Mesenchymal stem cell (in vitro differentiated cells and primary cell): ENCODE data around the gene HNRNPM.

ENCODE experiments used
- DNase-seq: peaks from one replicate; pipeline ENCODE4 v3.0.0-alpha.2; 2013
- H2AFZ ChIP-seq: one replicate; pipeline ENCODE4 v1.6.1; 2013; ENCODE audit warnings: low read depth, mild to moderate bottlenecking, control low read depth, inconsistent platforms, low read length, moderate library complexity
- H2AK5ac ChIP-seq: 2 replicates; pipeline ENCODE4 v1.6.1; 2013; ENCODE audit warnings: low read length, moderate library complexity, mild to moderate bottlenecking, inconsistent platforms; ENCODE audit not compliant: severe bottlenecking
- H2BK120ac ChIP-seq: one replicate; pipeline ENCODE4 v1.6.1; 2013; ENCODE audit warnings: low read depth, mild to moderate bottlenecking, inconsistent platforms, low read length, moderate library complexity
- H2BK12ac ChIP-seq, 2 experiments: one replicate each; pipeline ENCODE4 v1.6.1; 2013; ENCODE audit warnings: inconsistent platforms in 2 of 2, low read length in 2 of 2, mild to moderate bottlenecking in 2 of 2, moderate library complexity in 2 of 2, control low read depth in 1 of 2
- H2BK15ac ChIP-seq: one replicate; pipeline ENCODE4 v1.6.1; 2013; ENCODE audit warnings: mild to moderate bottlenecking, low read depth, inconsistent platforms; ENCODE audit not compliant: poor library complexity, severe bottlenecking
- H2BK5ac ChIP-seq: 2 replicates; pipeline ENCODE4 v1.6.1; 2013; ENCODE audit warnings: low read depth, mild to moderate bottlenecking, low read length, control low read depth, inconsistent platforms; ENCODE audit not compliant: poor library complexity, severe bottlenecking
- H3K14ac ChIP-seq, 2 experiments: one replicate each; pipeline ENCODE4 v1.6.1; 2013; ENCODE audit warnings: inconsistent platforms in 2 of 2, low read length in 2 of 2, control low read depth in 1 of 2, mild to moderate bottlenecking in 1 of 2, moderate library complexity in 1 of 2
- H3K18ac ChIP-seq, 2 experiments: one replicate each; pipeline ENCODE4 v1.6.1; 2013; ENCODE audit warnings: inconsistent platforms in 2 of 2, low read length in 2 of 2, control low read depth in 1 of 2, low read depth in 1 of 2, mild to moderate bottlenecking in 1 of 2
- H3K23ac ChIP-seq, 2 experiments: one replicate each; pipeline ENCODE4 v1.6.1; 2013; ENCODE audit warnings: inconsistent platforms in 2 of 2, low read length in 2 of 2, mild to moderate bottlenecking in 2 of 2, moderate library complexity in 2 of 2, control low read depth in 1 of 2
- H3K27ac ChIP-seq: 2 replicates; pipeline ENCODE4 v1.5.1; 2013; ENCODE audit warnings: mild to moderate bottlenecking, moderate library complexity, low read length, control low read depth, inconsistent platforms; ENCODE audit not compliant: poor library complexity, severe bottlenecking
- H3K27me3 ChIP-seq, 2 experiments: 2 replicates each; pipeline versions ENCODE4 v1.6.1 to v1.7.0; 2013; ENCODE audit warnings: low read length in 2 of 2, mild to moderate bottlenecking in 2 of 2, moderate library complexity in 2 of 2, control low read depth in 1 of 2, inconsistent platforms in 1 of 2; ENCODE audit not compliant: control insufficient read depth in 1 of 2, insufficient read depth in 1 of 2
- H3K36me3 ChIP-seq, 2 experiments: 2 replicates each; pipeline versions ENCODE4 v1.6.1 to v1.7.0; 2013; ENCODE audit warnings: low read length in 2 of 2, control low read depth in 1 of 2, inconsistent platforms in 1 of 2, low read depth in 1 of 2, mild to moderate bottlenecking in 1 of 2; ENCODE audit not compliant: insufficient read depth in 2 of 2, control insufficient read depth in 1 of 2
- H3K4ac ChIP-seq, 2 experiments: one replicate each; pipeline ENCODE4 v1.6.1; 2013; ENCODE audit warnings: inconsistent platforms in 2 of 2, low read length in 2 of 2, mild to moderate bottlenecking in 2 of 2, moderate library complexity in 2 of 2, control low read depth in 1 of 2, low read depth in 1 of 2
- H3K4me1 ChIP-seq: 2 replicates; pipeline ENCODE4 v1.6.1; 2013; ENCODE audit warnings: low read depth, low read length, control low read depth; ENCODE audit not compliant: control insufficient read depth, insufficient read depth
- H3K4me2 ChIP-seq: 2 replicates; pipeline ENCODE4 v1.6.1; 2013; ENCODE audit warnings: low read length, mild to moderate bottlenecking, inconsistent platforms; ENCODE audit not compliant: poor library complexity, severe bottlenecking
- H3K4me3 ChIP-seq, 2 experiments: 2 replicates each; pipeline versions ENCODE4 v1.5.1 to v1.7.0; 2013; ENCODE audit warnings: low read length in 2 of 2, mild to moderate bottlenecking in 2 of 2, control low read depth in 1 of 2, low read depth in 1 of 2; ENCODE audit not compliant: insufficient read depth in 1 of 2
- H3K79me1 ChIP-seq: replicated peaks from 2 replicates; pipeline ENCODE4 v1.6.1; 2013; ENCODE audit warnings: mild to moderate bottlenecking, control low read depth, low read length, inconsistent platforms; ENCODE audit not compliant: poor library complexity, severe bottlenecking
- H3K9ac ChIP-seq: 2 replicates; pipeline ENCODE4 v1.7.0; 2013; ENCODE audit warnings: mild to moderate bottlenecking, low read length, moderate library complexity
- H3K9me3 ChIP-seq: 2 replicates; pipeline ENCODE4 v1.7.0; 2013; ENCODE audit warnings: mild to moderate bottlenecking, low read length; ENCODE audit not compliant: control insufficient read depth
- H4K8ac ChIP-seq: one replicate; pipeline ENCODE4 v1.6.1; 2013; ENCODE audit warnings: inconsistent platforms, mild to moderate bottlenecking, low read length, moderate library complexity
- H4K91ac ChIP-seq: one replicate; pipeline ENCODE4 v1.6.1; 2013; ENCODE audit warnings: mild to moderate bottlenecking, low read length, inconsistent platforms
- WGBS: methylation state at CpG from one replicate; pipeline ENCODE4 v1.1.7; 2013; ENCODE audit warnings: mixed read lengths; 5-methylcytosine and 5-hydroxymethylcytosine counted together

The HNRNPM gene

GRCh38 chr19:8429044-8429443 lies 15.7 kb upstream of the HNRNPM start:
- Histone ChIP-seq H3K4me3 (no peak overlapping the region), H3K23ac (no peak overlapping the region), H3K4me1 (peaks cover 5% of the 10 kb centered on the region), H2BK12ac (no peak overlapping the region), H3K18ac (no peak overlapping the region), H3K9me3 (no peaks in the 10 kb centered on the region), H4K91ac (no peak overlapping the region), H2AK5ac (no peak overlapping the region), H3K27me3 (no peaks in the 10 kb centered on the region), H2BK15ac (no peak overlapping the region), H3K9ac (no peak overlapping the region), H3K27ac (no peak overlapping the region), H3K36me3 (peaks cover 10 to 25% of the 10 kb centered on the region in 2 experiments), H2BK5ac (no peak overlapping the region), H4K8ac (peak overlapping the region; percentile 87), H3K4me2 (no peak overlapping the region), H3K4ac (no peak overlapping the region), H3K14ac (no peak overlapping the region), H2AFZ (no peak overlapping the region), H3K79me1 (peaks cover 4% of the 10 kb centered on the region), H2BK120ac (no peak overlapping the region)
- DNase-seq: no peak
- 90% methylated on average over 6 of the region's 6 CpGs for WGBS

GRCh38 chr19:8429826-8430225 lies 14.9 kb upstream of the HNRNPM start:
- no peak overlapping the region for H2AK5ac ChIP-seq
- H3K4ac ChIP-seq: no peak overlapping the region
- no peak overlapping the region for H3K23ac ChIP-seq
- no peak overlapping the region for H3K4me3 ChIP-seq
- no peak for DNase-seq
- H3K27me3 ChIP-seq: no peaks in the 10 kb centered on the region
- WGBS: 97% methylated on average over 6 of the region's 6 CpGs
- H4K91ac ChIP-seq: no peak overlapping the region
- no peak overlapping the region for H3K14ac ChIP-seq
- no peak overlapping the region for H3K9ac ChIP-seq
- H3K18ac ChIP-seq: no peak overlapping the region
- H3K79me1 ChIP-seq: peaks cover 4% of the 10 kb centered on the region
- H3K9me3 ChIP-seq: no peaks in the 10 kb centered on the region
- no peak overlapping the region for H2AFZ ChIP-seq
- no peak overlapping the region for H2BK12ac ChIP-seq
- no peak overlapping the region for H4K8ac ChIP-seq
- peaks cover 10 to 25% of the 10 kb centered on the region in 2 experiments for H3K36me3 ChIP-seq
- H3K27ac ChIP-seq: no peak overlapping the region
- H3K4me2 ChIP-seq: no peak overlapping the region
- no peak overlapping the region for H2BK5ac ChIP-seq
- no peak overlapping the region for H2BK120ac ChIP-seq
- H2BK15ac ChIP-seq: no peak overlapping the region
- peaks cover 2% of the 10 kb centered on the region for H3K4me1 ChIP-seq

GRCh38 chr19:8430650-8431049 lies 14.1 kb upstream of the HNRNPM start:
- H3K14ac ChIP-seq: no peak overlapping the region
- H3K79me1 ChIP-seq: peaks cover 4% of the 10 kb centered on the region
- no peak overlapping the region for H2AK5ac ChIP-seq
- no peak overlapping the region for H3K4me2 ChIP-seq
- no peaks in the 10 kb centered on the region for H3K9me3 ChIP-seq
- H2BK15ac ChIP-seq: no peak overlapping the region
- H3K27ac ChIP-seq: no peak overlapping the region
- H3K36me3 ChIP-seq: peaks cover 10 to 25% of the 10 kb centered on the region in 2 experiments
- DNase-seq: no peak
- H3K4me3 ChIP-seq: no peak overlapping the region
- peaks cover 2% of the 10 kb centered on the region for H3K4me1 ChIP-seq
- H3K18ac ChIP-seq: no peak overlapping the region
- H2BK120ac ChIP-seq: no peak overlapping the region
- no peak overlapping the region for H4K8ac ChIP-seq
- H2AFZ ChIP-seq: no peak overlapping the region
- no peak overlapping the region for H3K9ac ChIP-seq
- no peak overlapping the region for H2BK5ac ChIP-seq
- no peak overlapping the region for H3K4ac ChIP-seq
- no peaks in the 10 kb centered on the region for H3K27me3 ChIP-seq
- H2BK12ac ChIP-seq: no peak overlapping the region
- 94% methylated on average over 20 of the region's 20 CpGs for WGBS
- no peak overlapping the region for H3K23ac ChIP-seq
- H4K91ac ChIP-seq: no peak overlapping the region

GRCh38 chr19:8438236-8438635 lies 6.5 kb upstream of the HNRNPM start:
- WGBS: 94% methylated on average over 12 of the region's 12 CpGs

More at GRCh38 chr19:8438236-8438635, 6.5 kb upstream of the HNRNPM start:
- H3K4me3 ChIP-seq: no peak overlapping the region
- no peaks in the 10 kb centered on the region for H3K27me3 ChIP-seq
- no peak overlapping the region for H2BK120ac ChIP-seq
- no peak overlapping the region for H2AK5ac ChIP-seq
- no peak overlapping the region for H4K8ac ChIP-seq
- H3K4ac ChIP-seq: no peak overlapping the region
- H3K18ac ChIP-seq: no peak overlapping the region
- no peak overlapping the region for H2BK12ac ChIP-seq
- H3K4me1 ChIP-seq: peaks cover 4% of the 10 kb centered on the region
- no peak for DNase-seq
- H2BK15ac ChIP-seq: no peak overlapping the region
- no peak overlapping the region for H3K9ac ChIP-seq
- H3K36me3 ChIP-seq: peaks cover 6% of the 10 kb centered on the region in 2 experiments
- H3K79me1 ChIP-seq: no peaks in the 10 kb centered on the region
- no peak overlapping the region for H2BK5ac ChIP-seq
- H3K27ac ChIP-seq: no peak overlapping the region
- H3K23ac ChIP-seq: no peak overlapping the region
- H3K14ac ChIP-seq: no peak overlapping the region
- no peak overlapping the region for H4K91ac ChIP-seq
- H3K4me2 ChIP-seq: no peak overlapping the region
- H3K9me3 ChIP-seq: no peaks in the 10 kb centered on the region
- no peak overlapping the region for H2AFZ ChIP-seq
